Right ventricle myocardium inferior (tissue), 1 donor: ENCODE results near the gene CCDC71. TPM values are rescaled to one million over a fixed set of nuclear protein-coding genes. Genes with fewer than 3 reads are reported as not detected.

Experiments used
- total RNA-seq: library from RNA; stranded (reverse); fragmentation: NEBNext Ultra II Directional; extraction: Animal tissue kit (Norgen Biotek cat#: 25700); gene quantifications from one replicate; pipeline ENCODE4 v1.2.1, GENCODE V29; 2021
- donor health status: DM: no; HTN: yes; CAD: no; lungs with severe emphysema.

The CCDC71 gene
- total RNA-seq, 1 donor from 2014 or later = 9.4 TPM

Other genes starting within 250 kb of the CCDC71 start
- 149 TPM for gene ARIH2, start 247.5 kb downstream of the CCDC71 start, total RNA-seq
- 25.5 TPM for gene P4HTM, start 176.1 kb downstream of the CCDC71 start, total RNA-seq
- gene WDR6, start 158.9 kb downstream of the CCDC71 start, total RNA-seq = 83.3 TPM
- gene DALRD3, start 147.8 kb downstream of the CCDC71 start, total RNA-seq = 9.0 TPM
- 157 TPM for gene NDUFAF3, start 144.2 kb downstream of the CCDC71 start, total RNA-seq
- 64.3 TPM for gene IMPDH2, start 136.9 kb downstream of the CCDC71 start, total RNA-seq
- 52.9 TPM for gene QRICH1, start 72.3 kb downstream of the CCDC71 start, total RNA-seq
- 207 TPM for gene QARS1, start 61.6 kb downstream of the CCDC71 start, total RNA-seq
- gene USP19, start 45.5 kb downstream of the CCDC71 start, total RNA-seq = 54.0 TPM
- gene LAMB2, start 33.3 kb downstream of the CCDC71 start, total RNA-seq = 543 TPM
- 128 TPM for gene KLHDC8B, start 5.3 kb upstream of the CCDC71 start, total RNA-seq
- 2.1 TPM for gene C3orf62, start 110.9 kb upstream of the CCDC71 start, total RNA-seq
- 39.4 TPM for gene USP4, start 173.7 kb upstream of the CCDC71 start, total RNA-seq
- 136 TPM for gene GPX1, start 192.0 kb upstream of the CCDC71 start, total RNA-seq
- gene RHOA, start 245.6 kb upstream of the CCDC71 start, total RNA-seq = 285 TPM
- 17.1 TPM for gene TCTA, start 246.1 kb upstream of the CCDC71 start, total RNA-seq